ENCODE data around the gene FABP1. TPM values are rescaled to one million over a fixed set of nuclear protein-coding genes. Genes with fewer than 3 reads are reported as not detected.

The FABP1 gene
- total and polyA plus RNA-seq, 2 donors (not counting 1 experiment from before 2014, with no cell fraction given), result not detected

GRCh38 chr2:88146590-88146989 is 18.7 kb upstream of the FABP1 start:
- Histone ChIP-seq H3K4me1 (ENCODE audit: control insufficient read depth, extremely low read depth, insufficient read depth, low read length) (no peaks in the 10 kb centered on the region), H3K9ac (ENCODE audit: insufficient read depth, low read length) (no peak overlapping the region), H3K4me2 (ENCODE audit: extremely low read depth, insufficient read depth, low read length) (no peak overlapping the region), H3K4me3 (replicated peaks in 1 of 4; ENCODE audit: control extremely low read depth in 1 of 4, insufficient read depth in 1 of 4, low read depth in 3 of 4, low read length in 4 of 4) (no peak overlapping the region), H3K27me3 (ENCODE audit: control insufficient read depth, insufficient read depth, low read length) (no peaks in the 10 kb centered on the region), H3K9me3 (ENCODE audit: control insufficient read depth, insufficient read depth, low read depth, low read length) (no peaks in the 10 kb centered on the region), H2AFZ (ENCODE audit: low read length) (no peak overlapping the region), H3K36me3 (ENCODE audit: control insufficient read depth, insufficient read depth, low read length) (no peaks in the 10 kb centered on the region), H3K27ac (ENCODE audit: insufficient read depth, low read length) (no peak overlapping the region), H3K79me2 (ENCODE audit: control insufficient read depth, insufficient read depth, low read length) (no peaks in the 10 kb centered on the region), H4K20me1 (ENCODE audit: control insufficient read depth, extremely low read depth, insufficient read depth, low read length) (no peaks in the 10 kb centered on the region)
- no peak for TF ChIP-seq CTCF (conservative IDR thresholded peaks at IDR 0.05 in 1 of 2, IDR thresholded peaks at IDR 0.05 in 1 of 2; ENCODE audit: low read depth in 1 of 2, low read length in 2 of 2)
- TF ChIP-seq EZH2 (IDR thresholded peaks at IDR 0.05; ENCODE audit: low read length, missing control alignments), result no peak
- no peak for DNase-seq (ENCODE audit: low read depth in 2 of 2)

- H3K4me3 ChIP-seq (replicated peaks in 1 of 4; ENCODE audit: control extremely low read depth in 1 of 4, insufficient read depth in 1 of 4, low read depth in 3 of 4, low read length in 4 of 4), result no peak overlapping the region
Measured at GRCh38 chr2:88144914-88145497, 17.1 kb upstream of the FABP1 start.

GRCh38 chr2:88144271-88144670 is 16.4 kb upstream of the FABP1 start:
- Histone ChIP-seq H2AFZ (ENCODE audit: low read length) (no peak overlapping the region), H3K4me1 (ENCODE audit: control insufficient read depth, extremely low read depth, insufficient read depth, low read length) (no peaks in the 10 kb centered on the region), H3K9ac (ENCODE audit: insufficient read depth, low read length) (no peak overlapping the region), H3K27me3 (ENCODE audit: control insufficient read depth, insufficient read depth, low read length) (no peaks in the 10 kb centered on the region), H3K27ac (ENCODE audit: insufficient read depth, low read length) (no peak overlapping the region), H3K79me2 (ENCODE audit: control insufficient read depth, insufficient read depth, low read length) (no peaks in the 10 kb centered on the region), H3K36me3 (ENCODE audit: control insufficient read depth, insufficient read depth, low read length) (no peaks in the 10 kb centered on the region), H3K4me2 (ENCODE audit: extremely low read depth, insufficient read depth, low read length) (no peak overlapping the region), H3K4me3 (replicated peaks in 1 of 4; ENCODE audit: control extremely low read depth in 1 of 4, insufficient read depth in 1 of 4, low read depth in 3 of 4, low read length in 4 of 4) (no peak overlapping the region), H4K20me1 (ENCODE audit: control insufficient read depth, extremely low read depth, insufficient read depth, low read length) (no peaks in the 10 kb centered on the region), H3K9me3 (ENCODE audit: control insufficient read depth, insufficient read depth, low read depth, low read length) (no peaks in the 10 kb centered on the region)
- DNase-seq (ENCODE audit: low read depth in 2 of 2), result no peak
- TF ChIP-seq EZH2 (IDR thresholded peaks at IDR 0.05; ENCODE audit: low read length, missing control alignments) (no peak), CTCF (conservative IDR thresholded peaks at IDR 0.05 in 1 of 2, IDR thresholded peaks at IDR 0.05 in 1 of 2; ENCODE audit: low read depth in 1 of 2, low read length in 2 of 2) (no peak)

More at GRCh38 chr2:88144914-88145497, 17.1 kb upstream of the FABP1 start:
- Histone ChIP-seq H3K9ac (ENCODE audit: insufficient read depth, low read length) (no peak overlapping the region), H4K20me1 (ENCODE audit: control insufficient read depth, extremely low read depth, insufficient read depth, low read length) (no peaks in the 10 kb centered on the region), H3K27ac (ENCODE audit: insufficient read depth, low read length) (no peak overlapping the region), H3K27me3 (ENCODE audit: control insufficient read depth, insufficient read depth, low read length) (no peaks in the 10 kb centered on the region), H3K36me3 (ENCODE audit: control insufficient read depth, insufficient read depth, low read length) (no peaks in the 10 kb centered on the region), H3K79me2 (ENCODE audit: control insufficient read depth, insufficient read depth, low read length) (no peaks in the 10 kb centered on the region), H3K4me2 (ENCODE audit: extremely low read depth, insufficient read depth, low read length) (no peak overlapping the region), H3K4me1 (ENCODE audit: control insufficient read depth, extremely low read depth, insufficient read depth, low read length) (no peaks in the 10 kb centered on the region), H3K9me3 (ENCODE audit: control insufficient read depth, insufficient read depth, low read depth, low read length) (no peaks in the 10 kb centered on the region), H2AFZ (ENCODE audit: low read length) (no peak overlapping the region)
- no peak for TF ChIP-seq EZH2 (IDR thresholded peaks at IDR 0.05; ENCODE audit: low read length, missing control alignments)
- no peak for TF ChIP-seq CTCF (conservative IDR thresholded peaks at IDR 0.05 in 1 of 2, IDR thresholded peaks at IDR 0.05 in 1 of 2; ENCODE audit: low read depth in 1 of 2, low read length in 2 of 2)
- DNase-seq (ENCODE audit: low read depth in 2 of 2), result no peak

Measured in fibroblast of lung (primary cell).